Smooth muscle cell (in vitro differentiated cells): Measurements from ENCODE around the gene MICU2. TPM values are rescaled to one million over a fixed set of nuclear protein-coding genes. Genes with fewer than 3 reads are reported as not detected.

Experiments used
- DNase-seq: peaks from one replicate; lab custom pipeline; 2025; ENCODE audit not compliant: unreplicated experiment; lab: John Stamatoyannopoulos, UW
- H2AFZ ChIP-seq: fragments of 200-600 bp; sonication (generic); 2 replicates; pipeline ENCODE4 v1.6.0; 2016; ENCODE audit warnings: antibody characterized with exemption, low read depth, mild to moderate bottlenecking
- H3F3A ChIP-seq: fragments of 200-600 bp; sonication (generic); 2 replicates; pipeline ENCODE4 v1.6.0; 2017; ENCODE audit warnings: antibody characterized with exemption, low read depth
- H3K27ac ChIP-seq: fragments of 200-600 bp; sonication (generic); 2 replicates; pipeline ENCODE4 v1.5.1; 2016; ENCODE audit warnings: low read depth, mild to moderate bottlenecking
- H3K27me3 ChIP-seq: fragments of 200-600 bp; sonication (generic); 2 replicates; pipeline ENCODE4 v1.6.1; 2016; ENCODE audit warnings: low read depth, mild to moderate bottlenecking
- H3K36me3 ChIP-seq: fragments of 200-600 bp; sonication (generic); 2 replicates; pipeline ENCODE4 v1.5.1; 2016; ENCODE audit warnings: low read depth
- H3K4me1 ChIP-seq: fragments of 200-600 bp; sonication (generic); 2 replicates; pipeline ENCODE4 v1.5.1; 2016; ENCODE audit warnings: low read depth
- H3K4me2 ChIP-seq: fragments of 200-600 bp; sonication (generic); 2 replicates; pipeline ENCODE4 v1.6.0; 2016; ENCODE audit warnings: mild to moderate bottlenecking
- H3K4me3 ChIP-seq: fragments of 200-600 bp; sonication (generic); 2 replicates; pipeline ENCODE4 v1.5.1; 2016; ENCODE audit warnings: mild to moderate bottlenecking
- H3K79me2 ChIP-seq: fragments of 200-600 bp; sonication (generic); 2 replicates; pipeline ENCODE4 v1.6.0; 2016; ENCODE audit warnings: low read depth, mild to moderate bottlenecking
- H3K9ac ChIP-seq: fragments of 200-600 bp; sonication (generic); 2 replicates; pipeline ENCODE4 v1.6.0; 2016; ENCODE audit warnings: low read depth
- H3K9me3 ChIP-seq: fragments of 200-600 bp; sonication (generic); replicated peaks from 2 replicates; pipeline ENCODE4 v1.5.1; 2016; ENCODE audit warnings: low read depth
- H4K20me1 ChIP-seq: fragments of 200-600 bp; sonication (generic); 2 replicates; pipeline ENCODE4 v1.6.0; 2016; ENCODE audit warnings: low read depth
- CTCF ChIP-seq: fragments of 200-600 bp; sonication (generic); IDR thresholded peaks from 2 replicates; pipeline ENCODE4 v1.5.1; 2017; ENCODE audit warnings: borderline replicate concordance, mild to moderate bottlenecking, antibody characterized with exemption; ENCODE audit not compliant: insufficient read depth, poor library complexity, severe bottlenecking
- WGBS: methylation state at CpG from one replicate; pipeline ENCODE4 v1.1.7; 2016; ENCODE audit warnings: low lambda C conversion rate; 5-methylcytosine and 5-hydroxymethylcytosine counted together
- polyA plus RNA-seq: library from polyadenylated mRNA; unstranded; fragments of >200 nt; fragmentation: Nextera tagmentation; extraction: Ambion mirVana; gene quantifications from 2 replicates; pipeline ENCODE4 v1.2.1, GENCODE V29; 2016
- total RNA-seq: library from RNA; depleted of rRNA; stranded (reverse); fragments of >200 nt; gene quantifications from 2 replicates; pipeline ENCODE4 v1.2.3, GENCODE V29; 2014

Gene MICU2
- total and polyA plus RNA-seq, 2 experiments from 2014 or later = 40.2 to 86.5 TPM

- no peak overlapping the region for H3K4me3 ChIP-seq
- peaks cover 6% of the 10 kb centered on the region for H3K79me2 ChIP-seq
- H3K27me3 ChIP-seq = no peaks in the 10 kb centered on the region
- no peak overlapping the region for H3K4me2 ChIP-seq
- no peaks in the 10 kb centered on the region for H3K4me1 ChIP-seq
- H3K9me3 ChIP-seq = no peaks in the 10 kb centered on the region
- H2AFZ ChIP-seq = no peak overlapping the region
- DNase-seq = no peak
- peaks cover 10% of the 10 kb centered on the region for H4K20me1 ChIP-seq
- no peaks in the 10 kb centered on the region for H3K36me3 ChIP-seq
- no peak for TF ChIP-seq CTCF
- H3K9ac ChIP-seq = no peak overlapping the region
- H3K27ac ChIP-seq = no peak overlapping the region
- no peaks in the 10 kb centered on the region for H3F3A ChIP-seq
- 96% methylated on average over 2 of the region's 2 CpGs for WGBS
Observed at GRCh38 chr13:21550918-21551317, 53.1 kb downstream of the MICU2 start.

- Histone ChIP-seq H3K9ac (no peak overlapping the region), H3K4me1 (no peaks in the 10 kb centered on the region), H2AFZ (no peak overlapping the region), H3K36me3 (peaks cover 3% of the 10 kb centered on the region), H3F3A (no peaks in the 10 kb centered on the region), H3K9me3 (no peaks in the 10 kb centered on the region), H3K27me3 (no peaks in the 10 kb centered on the region), H3K4me2 (no peak overlapping the region), H4K20me1 (peaks cover 10% of the 10 kb centered on the region), H3K4me3 (no peak overlapping the region), H3K27ac (no peak overlapping the region), H3K79me2 (peaks cover 7% of the 10 kb centered on the region)
- no peak for TF ChIP-seq CTCF
- DNase-seq = no peak
- 69% methylated on average over 2 of the region's 2 CpGs for WGBS
Observed at GRCh38 chr13:21549633-21550032, 54.3 kb downstream of the MICU2 start.

- H3K9me3 ChIP-seq = no peaks in the 10 kb centered on the region
- no peak overlapping the region for H3K4me2 ChIP-seq
- no peaks in the 10 kb centered on the region for H3K4me1 ChIP-seq
- DNase-seq = no peak
- H3K79me2 ChIP-seq = peaks cover 10% of the 10 kb centered on the region
- H3K4me3 ChIP-seq = no peak overlapping the region
- H3K27ac ChIP-seq = no peak overlapping the region
- no peak overlapping the region for H3K9ac ChIP-seq
- no peak for TF ChIP-seq CTCF
- H4K20me1 ChIP-seq = peaks cover 10% of the 10 kb centered on the region
- H3F3A ChIP-seq = no peaks in the 10 kb centered on the region
- no peak overlapping the region for H2AFZ ChIP-seq
- 85% methylated on average over 5 of the region's 5 CpGs for WGBS
- no peaks in the 10 kb centered on the region for H3K27me3 ChIP-seq
- peaks cover 3% of the 10 kb centered on the region for H3K36me3 ChIP-seq
Observed at GRCh38 chr13:21548577-21548976, 55.4 kb downstream of the MICU2 start.

- peaks cover 11% of the 10 kb centered on the region for H3K4me1 ChIP-seq
- no peak overlapping the region for H3K9ac ChIP-seq
- H3F3A ChIP-seq = no peaks in the 10 kb centered on the region
- H3K4me3 ChIP-seq = no peak overlapping the region
- no peaks in the 10 kb centered on the region for H3K9me3 ChIP-seq
- no peak overlapping the region for H3K27ac ChIP-seq
- H3K27me3 ChIP-seq = no peaks in the 10 kb centered on the region
- H3K79me2 ChIP-seq = peaks cover 15% of the 10 kb centered on the region
- WGBS = 89% methylated on average over 1 of the region's 1 CpG
- H2AFZ ChIP-seq = no peak overlapping the region
- no peak overlapping the region for H3K4me2 ChIP-seq
- TF ChIP-seq CTCF = no peak
- H4K20me1 ChIP-seq = peaks cover 10% of the 10 kb centered on the region
- peaks cover 3% of the 10 kb centered on the region for H3K36me3 ChIP-seq
- DNase-seq = no peak
Observed at GRCh38 chr13:21546372-21546771, 57.6 kb downstream of the MICU2 start.
